ENCODE measurements around the gene MYEOV. TPM values are rescaled to one million over a fixed set of nuclear protein-coding genes. Genes with fewer than 3 reads are reported as not detected.

Gene MYEOV
- total RNA-seq, 1 donor from 2014 or later, result 0.93 TPM

- no peak for DNase-seq (ENCODE audit: low spot score)
- H3K27me3 Mint-ChIP-seq (ENCODE audit: insufficient read depth), result peaks cover 9% of the 10 kb centered on the region
Measured at GRCh38 chr11:69301455-69302401, 7.8 kb downstream of the MYEOV start.

GRCh38 chr11:69302447-69303020 is 8.6 kb downstream of the MYEOV start:
- no peak for DNase-seq (ENCODE audit: low spot score)
- H3K27me3 Mint-ChIP-seq (ENCODE audit: insufficient read depth), result peaks cover 9% of the 10 kb centered on the region
- no peaks in the 10 kb centered on the region for H3K9me3 Mint-ChIP-seq
- H3K4me1 Mint-ChIP-seq (ENCODE audit: low read depth), result peaks cover 43% of the 10 kb centered on the region
- intact Hi-C loops (cut with micrococcal nuclease), result no loop called here
- no peak overlapping the region for H3K4me3 Mint-ChIP-seq
- H3K36me3 Mint-ChIP-seq (ENCODE audit: low read depth), result peaks cover 2% of the 10 kb centered on the region
- H3K27ac Mint-ChIP-seq, result peak overlapping the region; percentile 4

More at GRCh38 chr11:69301455-69302401, 7.8 kb downstream of the MYEOV start:
- H3K9me3 Mint-ChIP-seq, result peaks cover 3% of the 10 kb centered on the region
- H3K36me3 Mint-ChIP-seq (ENCODE audit: low read depth), result peaks cover 4% of the 10 kb centered on the region
- H3K27ac Mint-ChIP-seq, result no peak overlapping the region
- intact Hi-C loops (cut with micrococcal nuclease), result loop anchor here (1.0 kb wide), 1 partner anchor 10 kb away; no protein-coding TSS in a partner anchor
- no peak overlapping the region for H3K4me3 Mint-ChIP-seq
- peaks cover 51% of the 10 kb centered on the region for H3K4me1 Mint-ChIP-seq (ENCODE audit: low read depth)

- DNase-seq (ENCODE audit: low spot score), result no peak
Measured at GRCh38 chr11:69303427-69303826, 9.5 kb downstream of the MYEOV start.

GRCh38 chr11:69304258-69304657 is 10.3 kb downstream of the MYEOV start:
- intact Hi-C loops (cut with micrococcal nuclease), result no loop called here
- no peak for DNase-seq (ENCODE audit: low spot score)
- Mint-ChIP-seq H3K27me3 (ENCODE audit: insufficient read depth) (peaks cover 6% of the 10 kb centered on the region), H3K27ac (no peak overlapping the region), H3K9me3 (no peaks in the 10 kb centered on the region), H3K4me3 (no peak overlapping the region), H3K36me3 (ENCODE audit: low read depth) (no peaks in the 10 kb centered on the region), H3K4me1 (ENCODE audit: low read depth) (peaks cover 38% of the 10 kb centered on the region)

More at GRCh38 chr11:69303427-69303826, 9.5 kb downstream of the MYEOV start:
- Mint-ChIP-seq H3K36me3 (ENCODE audit: low read depth) (no peaks in the 10 kb centered on the region), H3K27ac (no peak overlapping the region), H3K9me3 (no peaks in the 10 kb centered on the region), H3K27me3 (ENCODE audit: insufficient read depth) (peaks cover 9% of the 10 kb centered on the region), H3K4me1 (ENCODE audit: low read depth) (peaks cover 42% of the 10 kb centered on the region), H3K4me3 (no peak overlapping the region)
- intact Hi-C loops (cut with micrococcal nuclease), result no loop called here

- H3K4me3 Mint-ChIP-seq, result no peak overlapping the region
- no peak overlapping the region for H3K27ac Mint-ChIP-seq
- H3K27me3 Mint-ChIP-seq (ENCODE audit: insufficient read depth), result peaks cover 5% of the 10 kb centered on the region
- H3K4me1 Mint-ChIP-seq (ENCODE audit: low read depth), result peaks cover 37% of the 10 kb centered on the region
- no peak for DNase-seq (ENCODE audit: low spot score)
- no peaks in the 10 kb centered on the region for H3K36me3 Mint-ChIP-seq (ENCODE audit: low read depth)
- intact Hi-C loops (cut with micrococcal nuclease), result no loop called here
- no peaks in the 10 kb centered on the region for H3K9me3 Mint-ChIP-seq
Measured at GRCh38 chr11:69304686-69305085, 10.7 kb downstream of the MYEOV start.

GRCh38 chr11:69305885-69306540 is 12.1 kb downstream of the MYEOV start:
- Mint-ChIP-seq H3K27ac (no peak overlapping the region), H3K27me3 (ENCODE audit: insufficient read depth) (peaks cover 4% of the 10 kb centered on the region), H3K9me3 (no peaks in the 10 kb centered on the region), H3K4me3 (no peak overlapping the region), H3K4me1 (ENCODE audit: low read depth) (peaks cover 34% of the 10 kb centered on the region), H3K36me3 (ENCODE audit: low read depth) (no peaks in the 10 kb centered on the region)
- intact Hi-C loops (cut with micrococcal nuclease), result no loop called here
- no peak for DNase-seq (ENCODE audit: low spot score)

GRCh38 chr11:69306821-69307220 is 12.9 kb downstream of the MYEOV start:
- intact Hi-C loops (cut with micrococcal nuclease), result no loop called here
- peaks cover 34% of the 10 kb centered on the region for H3K4me1 Mint-ChIP-seq (ENCODE audit: low read depth)
- H3K27ac Mint-ChIP-seq, result no peak overlapping the region
- peaks cover 3% of the 10 kb centered on the region for H3K27me3 Mint-ChIP-seq (ENCODE audit: insufficient read depth)
- no peaks in the 10 kb centered on the region for H3K9me3 Mint-ChIP-seq
- no peak for DNase-seq (ENCODE audit: low spot score)
- no peak overlapping the region for H3K4me3 Mint-ChIP-seq
- no peaks in the 10 kb centered on the region for H3K36me3 Mint-ChIP-seq (ENCODE audit: low read depth)

GRCh38 chr11:69307421-69307820 is 13.5 kb downstream of the MYEOV start:
- intact Hi-C loops (cut with micrococcal nuclease), result no loop called here
- Mint-ChIP-seq H3K27ac (no peak overlapping the region), H3K4me1 (ENCODE audit: low read depth) (peaks cover 39% of the 10 kb centered on the region), H3K27me3 (ENCODE audit: insufficient read depth) (peaks cover 3% of the 10 kb centered on the region), H3K9me3 (no peaks in the 10 kb centered on the region), H3K4me3 (no peak overlapping the region), H3K36me3 (ENCODE audit: low read depth) (no peaks in the 10 kb centered on the region)
- DNase-seq (ENCODE audit: low spot score), result no peak

- Mint-ChIP-seq H3K4me1 (ENCODE audit: low read depth) (peaks cover 40% of the 10 kb centered on the region), H3K27ac (no peak overlapping the region), H3K9me3 (no peaks in the 10 kb centered on the region), H3K36me3 (ENCODE audit: low read depth) (no peaks in the 10 kb centered on the region), H3K4me3 (no peak overlapping the region), H3K27me3 (ENCODE audit: insufficient read depth) (peaks cover 3% of the 10 kb centered on the region)
- intact Hi-C loops (cut with micrococcal nuclease), result no loop called here
- DNase-seq (ENCODE audit: low spot score), result no peak
Measured at GRCh38 chr11:69307871-69308431, 14.0 kb downstream of the MYEOV start.

GRCh38 chr11:69308491-69308911 is 14.5 kb downstream of the MYEOV start:
- Mint-ChIP-seq H3K27ac (peak overlapping the region; percentile 12), H3K4me3 (no peak overlapping the region), H3K9me3 (no peaks in the 10 kb centered on the region), H3K4me1 (ENCODE audit: low read depth) (peaks cover 40% of the 10 kb centered on the region), H3K36me3 (ENCODE audit: low read depth) (no peaks in the 10 kb centered on the region), H3K27me3 (ENCODE audit: insufficient read depth) (peaks cover 3% of the 10 kb centered on the region)
- intact Hi-C loops (cut with micrococcal nuclease), result no loop called here
- no peak for DNase-seq (ENCODE audit: low spot score)

GRCh38 chr11:69308936-69309615 is 15.1 kb downstream of the MYEOV start:
- peaks cover 2% of the 10 kb centered on the region for H3K27me3 Mint-ChIP-seq (ENCODE audit: insufficient read depth)
- peak overlapping the region; percentile 24 for H3K27ac Mint-ChIP-seq
- H3K4me3 Mint-ChIP-seq, result no peak overlapping the region
- no peaks in the 10 kb centered on the region for H3K9me3 Mint-ChIP-seq
- no peaks in the 10 kb centered on the region for H3K36me3 Mint-ChIP-seq (ENCODE audit: low read depth)
- DNase-seq (ENCODE audit: low spot score), result no peak
- peaks cover 40% of the 10 kb centered on the region for H3K4me1 Mint-ChIP-seq (ENCODE audit: low read depth)
- intact Hi-C loops (cut with micrococcal nuclease), result no loop called here

- Mint-ChIP-seq H3K9me3 (no peaks in the 10 kb centered on the region), H3K4me3 (no peak overlapping the region), H3K4me1 (ENCODE audit: low read depth) (peaks cover 40% of the 10 kb centered on the region), H3K27ac (no peak overlapping the region), H3K36me3 (ENCODE audit: low read depth) (no peaks in the 10 kb centered on the region), H3K27me3 (ENCODE audit: insufficient read depth) (no peaks in the 10 kb centered on the region)
- intact Hi-C loops (cut with micrococcal nuclease), result no loop called here
- no peak for DNase-seq (ENCODE audit: low spot score)
Measured at GRCh38 chr11:69309631-69310280, 15.8 kb downstream of the MYEOV start.
